WTC11 (cell line): ENCODE data around the gene EYS.

Experiments
- CREB1 ChIP-seq: sonication (generic); formaldehyde crosslinking; IDR thresholded peaks from 2 replicates; pipeline ENCODE4 v1.8.0; 2023; ENCODE audit warnings: mild to moderate bottlenecking, missing genetic modification reagents
- CTCF ChIP-seq: fragments of 200-600 bp; IDR thresholded peaks from 2 replicates; pipeline ENCODE4 v1.8.0; 2022; ENCODE audit warnings: antibody characterized with exemption
- MAX ChIP-seq: sonication (generic); formaldehyde crosslinking; IDR thresholded peaks from 2 replicates; pipeline ENCODE4 v1.8.0; 2022; ENCODE audit warnings: mild to moderate bottlenecking, missing genetic modification reagents
- NFYB ChIP-seq: sonication (generic); formaldehyde crosslinking; conservative IDR thresholded peaks from 2 replicates; pipeline ENCODE4 v1.8.0; 2022; ENCODE audit warnings: low read depth, missing genetic modification reagents
- TF ChIP-seq, protein P1 (sequence below): fragments of 250-450 bp; sonication (Bioruptor Pico); IDR thresholded peaks from 2 replicates; pipeline ENCODE4 v2.1.2; 2022; ENCODE audit warnings: mild to moderate bottlenecking, moderate library complexity
- TF ChIP-seq, protein P2 (sequence below): sonication (generic); formaldehyde crosslinking; IDR thresholded peaks from 2 replicates; pipeline ENCODE4 v1.8.0; 2022; ENCODE audit warnings: mild to moderate bottlenecking, missing genetic modification reagents

DNA sequence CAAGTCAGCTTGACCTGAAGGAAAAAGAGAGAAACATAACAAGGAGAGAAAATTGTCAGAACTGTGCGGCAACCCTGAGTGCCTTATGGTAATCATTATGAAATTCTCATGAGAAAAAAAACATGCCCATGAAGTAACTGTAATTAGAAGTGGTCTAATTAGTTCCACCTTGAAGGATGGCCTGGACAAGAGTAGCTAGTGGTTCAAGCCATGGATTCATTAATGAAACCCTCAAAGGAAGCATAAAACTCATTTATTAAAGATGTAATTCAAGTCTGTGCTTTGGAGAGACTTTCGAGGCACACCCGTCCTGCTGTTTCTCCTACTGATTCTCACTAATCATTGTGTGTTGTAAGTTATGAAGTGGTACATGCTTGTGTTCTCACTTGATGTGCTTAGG is 1911.2 kb downstream of the EYS start:
- TF ChIP-seq, protein P1, sequence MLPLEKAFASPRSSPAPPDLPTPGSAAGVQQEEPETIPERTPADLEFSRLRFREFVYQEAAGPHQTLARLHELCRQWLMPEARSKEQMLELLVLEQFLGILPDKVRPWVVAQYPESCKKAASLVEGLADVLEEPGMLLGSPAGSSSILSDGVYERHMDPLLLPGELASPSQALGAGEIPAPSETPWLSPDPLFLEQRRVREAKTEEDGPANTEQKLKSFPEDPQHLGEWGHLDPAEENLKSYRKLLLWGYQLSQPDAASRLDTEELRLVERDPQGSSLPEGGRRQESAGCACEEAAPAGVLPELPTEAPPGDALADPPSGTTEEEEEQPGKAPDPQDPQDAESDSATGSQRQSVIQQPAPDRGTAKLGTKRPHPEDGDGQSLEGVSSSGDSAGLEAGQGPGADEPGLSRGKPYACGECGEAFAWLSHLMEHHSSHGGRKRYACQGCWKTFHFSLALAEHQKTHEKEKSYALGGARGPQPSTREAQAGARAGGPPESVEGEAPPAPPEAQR (CRISPR knock-in tag), result no peak
- TF ChIP-seq CTCF (no peak), NFYB (CRISPR knock-in tag) (no peak), MAX (CRISPR knock-in tag) (no peak), CREB1 (CRISPR knock-in tag) (no peak)
- TF ChIP-seq, protein P2, sequence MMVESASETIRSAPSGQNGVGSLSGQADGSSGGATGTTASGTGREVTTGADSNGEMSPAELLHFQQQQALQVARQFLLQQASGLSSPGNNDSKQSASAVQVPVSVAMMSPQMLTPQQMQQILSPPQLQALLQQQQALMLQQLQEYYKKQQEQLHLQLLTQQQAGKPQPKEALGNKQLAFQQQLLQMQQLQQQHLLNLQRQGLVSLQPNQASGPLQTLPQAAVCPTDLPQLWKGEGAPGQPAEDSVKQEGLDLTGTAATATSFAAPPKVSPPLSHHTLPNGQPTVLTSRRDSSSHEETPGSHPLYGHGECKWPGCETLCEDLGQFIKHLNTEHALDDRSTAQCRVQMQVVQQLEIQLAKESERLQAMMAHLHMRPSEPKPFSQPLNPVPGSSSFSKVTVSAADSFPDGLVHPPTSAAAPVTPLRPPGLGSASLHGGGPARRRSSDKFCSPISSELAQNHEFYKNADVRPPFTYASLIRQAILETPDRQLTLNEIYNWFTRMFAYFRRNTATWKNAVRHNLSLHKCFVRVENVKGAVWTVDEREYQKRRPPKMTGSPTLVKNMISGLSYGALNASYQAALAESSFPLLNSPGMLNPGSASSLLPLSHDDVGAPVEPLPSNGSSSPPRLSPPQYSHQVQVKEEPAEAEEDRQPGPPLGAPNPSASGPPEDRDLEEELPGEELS, result no peak
